HG02943 (cell line): ENCODE results near the gene SNAP25.

Experiments
- ATAC-seq: cut with Tn5 transposase; IDR thresholded peaks from one replicate; pipeline ENCODE4 v1.9.1; 2021; ENCODE audit warnings: mild to moderate bottlenecking, low read depth, moderate library complexity; ENCODE audit not compliant: unreplicated experiment

Gene SNAP25

DNA sequence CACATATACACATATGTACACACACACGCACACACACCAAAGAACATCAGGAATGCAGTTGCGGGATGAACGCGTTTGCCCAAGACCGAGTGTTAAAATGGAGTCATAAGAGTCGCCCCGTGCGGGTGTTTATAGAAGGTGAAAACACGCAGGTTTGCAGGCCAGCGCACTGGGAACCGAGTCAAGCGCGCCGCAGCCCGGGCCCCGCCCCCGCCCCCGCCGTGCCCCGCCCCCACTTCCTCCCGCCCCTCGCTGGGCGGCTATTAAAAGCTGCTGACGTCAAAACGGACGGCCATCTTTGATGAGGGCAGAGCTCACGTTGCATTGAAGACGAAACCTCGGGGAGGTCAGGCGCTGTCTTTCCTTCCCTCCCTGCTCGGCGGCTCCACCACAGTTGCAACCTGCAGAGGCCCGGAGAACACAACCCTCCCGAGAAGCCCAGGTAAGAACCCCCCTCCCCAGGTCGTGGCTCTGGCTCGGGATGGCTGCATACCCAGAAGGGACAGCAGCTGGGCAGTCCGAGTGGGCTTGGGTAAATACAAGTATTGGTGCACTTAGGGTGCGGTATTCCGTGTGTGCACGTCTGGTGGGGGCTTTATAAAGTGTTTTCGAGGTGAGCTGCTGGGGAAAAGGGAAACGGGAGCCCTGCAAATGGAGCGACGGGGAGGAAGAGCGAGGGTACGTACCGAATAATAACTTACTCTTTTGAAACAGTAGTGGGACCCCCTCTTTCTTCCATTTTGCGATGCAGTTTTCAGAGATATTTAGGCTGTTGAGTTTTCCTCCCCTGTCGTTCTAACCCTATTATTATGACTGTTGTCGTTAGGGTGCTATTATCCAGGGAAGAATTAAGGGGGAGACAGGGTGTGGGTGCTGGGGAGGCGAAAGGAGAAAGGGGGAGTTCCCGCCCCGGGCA lies at the start of gene SNAP25:
Gene SNAP25 (plus strand): TSS at position 295 of the 916 bp plus-strand sequence. CDS start 56,662 bp downstream, outside the sequence.
- ATAC-seq = no peak

DNA sequence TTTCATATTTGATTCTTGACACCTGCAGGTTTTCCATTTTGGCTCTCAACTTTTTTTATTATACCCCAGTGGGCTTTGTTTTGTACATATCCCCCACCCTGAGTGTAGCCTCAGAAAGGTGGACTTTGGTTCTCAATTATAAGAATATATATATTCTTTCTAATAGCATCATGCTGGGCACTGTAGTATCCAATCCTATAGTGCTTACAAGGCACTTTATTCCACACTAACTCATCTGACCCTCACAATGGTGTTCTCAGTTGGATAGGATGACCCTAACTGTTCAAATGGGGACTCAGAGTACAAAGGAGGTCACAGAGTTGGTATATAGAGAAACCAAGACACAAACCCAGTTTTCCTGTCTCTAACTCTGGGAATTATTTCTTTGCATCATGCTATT lies 48.9 kb upstream of the SNAP25 start:
- no peak for ATAC-seq

DNA sequence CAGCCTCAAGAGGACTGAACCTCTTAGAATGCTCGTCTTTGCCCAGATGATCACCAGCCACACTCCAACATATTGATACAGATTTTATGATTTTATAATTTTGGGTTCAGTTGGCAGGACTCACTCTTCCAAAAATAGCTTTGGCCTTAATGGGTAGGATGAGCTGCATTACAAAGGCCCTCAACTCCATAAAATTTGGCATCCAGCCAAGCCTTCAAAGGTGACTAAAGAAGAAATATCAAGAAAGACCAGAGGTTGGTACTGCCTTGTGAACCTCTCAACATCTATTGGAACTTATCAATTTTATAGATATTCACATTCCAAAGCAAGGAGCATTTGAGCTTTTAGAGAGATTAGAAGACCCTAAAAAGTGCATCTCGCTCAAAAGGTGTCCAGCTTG lies 48.4 kb upstream of the SNAP25 start:
- no peak for ATAC-seq

DNA sequence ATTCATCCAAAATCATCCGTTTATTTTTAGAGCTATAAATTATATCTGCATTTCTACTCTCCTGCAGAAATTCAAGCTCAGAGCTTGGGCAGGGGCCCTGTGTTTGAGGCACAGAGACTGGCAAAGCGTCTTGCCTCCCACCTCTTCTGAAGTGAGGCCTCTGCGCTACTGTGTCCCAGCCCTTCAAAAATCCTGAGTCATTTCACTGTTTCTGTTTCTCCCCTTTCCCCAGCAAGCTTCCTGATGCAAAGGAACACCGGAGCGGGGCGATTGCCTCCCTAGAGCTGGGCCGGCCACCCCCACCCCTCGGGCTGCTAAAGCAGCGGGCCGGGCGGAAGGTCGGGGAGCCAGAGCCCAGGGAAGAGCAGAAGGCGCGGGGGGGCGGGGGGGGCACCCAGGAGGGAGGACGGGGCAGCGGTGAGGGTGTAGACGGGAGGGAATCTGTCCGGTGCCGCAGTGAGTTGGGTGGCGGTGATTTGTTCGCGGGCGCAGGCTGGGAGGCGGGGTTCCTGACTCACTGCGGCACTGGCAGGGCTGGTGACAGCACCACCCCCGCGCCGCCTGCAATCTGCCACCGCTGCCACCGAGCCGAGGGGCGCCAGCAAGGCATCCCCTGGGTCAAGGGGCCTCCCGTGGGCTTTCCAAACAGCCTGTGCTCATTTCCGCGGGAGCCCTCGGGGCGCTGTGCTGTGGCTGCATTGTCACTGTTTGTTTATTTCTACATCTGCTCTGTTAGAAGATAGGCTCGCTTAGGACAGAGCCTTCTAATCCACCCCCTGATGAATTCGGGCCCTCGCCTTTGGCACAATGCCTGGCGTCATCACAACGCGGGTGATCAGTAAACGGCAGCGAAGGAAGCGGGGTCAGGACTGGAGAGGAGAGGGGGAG lies 46.5 kb upstream of the SNAP25 start:
- ATAC-seq = no peak

DNA sequence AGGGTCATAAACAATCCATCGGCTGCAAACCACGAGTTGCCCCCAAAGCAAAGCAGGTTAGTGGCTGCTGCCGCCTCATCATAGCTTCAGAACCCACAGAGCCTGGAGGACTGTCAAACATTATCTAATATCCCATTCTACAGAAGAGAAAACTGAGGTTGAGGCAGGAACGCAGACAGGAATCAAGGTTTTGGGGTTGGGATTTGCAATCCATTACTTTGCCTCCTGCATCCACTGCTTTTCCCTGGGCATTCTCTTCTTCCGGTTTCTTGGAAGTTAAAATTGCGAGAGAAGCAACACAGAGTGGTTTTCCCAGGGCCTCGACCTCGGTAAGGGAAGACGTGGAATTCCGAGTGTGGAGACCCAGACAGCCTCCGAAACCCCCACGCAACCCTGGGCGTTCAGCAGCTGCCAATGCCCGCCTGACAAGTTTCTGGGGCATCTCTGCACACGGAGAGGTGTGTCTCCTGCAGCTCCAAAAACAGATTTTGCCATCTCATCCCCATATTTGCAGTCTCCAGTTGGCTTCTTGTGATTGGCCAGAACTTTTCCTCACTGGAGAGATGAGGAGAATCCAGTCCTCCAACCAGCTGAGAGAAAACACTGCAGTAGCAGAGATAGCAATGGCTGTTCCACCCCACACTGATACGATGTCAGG lies 45.5 kb upstream of the SNAP25 start:
- no peak for ATAC-seq

DNA sequence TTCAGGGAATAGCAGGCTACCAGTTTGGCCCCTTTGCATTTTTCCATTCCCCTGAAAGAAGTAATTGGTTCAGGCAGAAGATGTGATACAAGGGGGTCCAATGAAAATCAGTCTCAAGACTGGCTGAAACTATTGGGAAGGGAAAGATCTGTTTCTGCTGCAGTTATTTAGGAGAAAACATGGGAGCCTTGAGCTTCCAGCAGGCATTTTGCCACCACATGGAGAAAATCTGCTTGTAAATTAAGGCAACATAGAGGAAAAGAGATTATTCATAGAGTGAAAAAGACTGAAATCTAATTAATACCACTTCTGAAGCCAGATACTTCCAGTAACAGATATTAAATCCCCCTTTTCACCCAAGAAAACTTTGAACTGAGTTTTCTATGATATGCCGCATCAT lies 44.2 kb upstream of the SNAP25 start:
- no peak for ATAC-seq

DNA sequence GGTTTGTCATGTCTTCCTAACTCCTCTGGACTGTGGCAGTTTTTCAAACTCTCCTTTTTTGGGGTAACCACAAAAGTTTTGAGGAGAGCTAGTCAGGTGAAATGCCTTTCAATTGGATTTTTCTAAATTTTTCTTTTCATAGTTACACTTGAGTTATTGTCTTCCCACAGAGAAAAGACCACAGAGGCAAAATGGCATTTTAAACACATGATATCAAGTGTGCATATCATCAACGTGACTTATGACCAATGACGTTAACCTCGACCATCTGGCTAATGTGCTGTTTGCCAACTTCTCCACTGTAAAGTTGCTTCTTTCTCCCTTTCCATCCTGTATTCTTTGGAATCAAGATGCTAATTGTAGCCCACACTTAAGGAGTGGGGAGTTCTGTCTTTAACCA lies 41.3 kb upstream of the SNAP25 start:
- ATAC-seq = no peak

- ATAC-seq = no peak
These were observed 40.5 kb upstream of the SNAP25 start for GRCh38 chr20:10178091-10178490.

DNA sequence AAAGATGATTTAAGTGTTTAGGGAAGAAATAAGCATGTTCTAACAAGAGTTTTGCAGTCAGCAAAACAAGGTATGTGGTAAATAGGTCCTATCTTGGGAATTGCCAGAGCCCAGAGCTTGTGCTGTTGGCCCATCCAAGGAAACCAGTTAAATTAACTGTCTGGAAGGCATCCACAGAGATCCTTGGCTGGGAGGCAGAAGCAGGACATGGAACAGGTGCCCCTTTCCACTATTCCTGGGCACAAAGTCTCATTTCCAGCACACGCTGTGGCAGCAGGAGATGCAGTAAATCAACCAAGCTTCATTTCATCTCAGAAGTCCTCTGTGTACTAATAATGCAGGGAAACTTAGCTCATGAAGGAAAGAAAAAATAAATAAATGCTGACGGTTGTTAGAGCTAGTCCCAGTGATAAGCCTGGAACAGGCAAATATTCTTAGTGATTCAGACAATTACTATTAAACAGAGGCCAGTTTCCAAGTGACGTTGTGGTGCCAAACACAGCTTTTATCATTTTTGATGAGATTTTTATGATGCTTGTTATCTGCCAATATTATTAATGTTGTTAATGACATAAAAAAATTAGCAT lies 39.8 kb upstream of the SNAP25 start:
- ATAC-seq = no peak

DNA sequence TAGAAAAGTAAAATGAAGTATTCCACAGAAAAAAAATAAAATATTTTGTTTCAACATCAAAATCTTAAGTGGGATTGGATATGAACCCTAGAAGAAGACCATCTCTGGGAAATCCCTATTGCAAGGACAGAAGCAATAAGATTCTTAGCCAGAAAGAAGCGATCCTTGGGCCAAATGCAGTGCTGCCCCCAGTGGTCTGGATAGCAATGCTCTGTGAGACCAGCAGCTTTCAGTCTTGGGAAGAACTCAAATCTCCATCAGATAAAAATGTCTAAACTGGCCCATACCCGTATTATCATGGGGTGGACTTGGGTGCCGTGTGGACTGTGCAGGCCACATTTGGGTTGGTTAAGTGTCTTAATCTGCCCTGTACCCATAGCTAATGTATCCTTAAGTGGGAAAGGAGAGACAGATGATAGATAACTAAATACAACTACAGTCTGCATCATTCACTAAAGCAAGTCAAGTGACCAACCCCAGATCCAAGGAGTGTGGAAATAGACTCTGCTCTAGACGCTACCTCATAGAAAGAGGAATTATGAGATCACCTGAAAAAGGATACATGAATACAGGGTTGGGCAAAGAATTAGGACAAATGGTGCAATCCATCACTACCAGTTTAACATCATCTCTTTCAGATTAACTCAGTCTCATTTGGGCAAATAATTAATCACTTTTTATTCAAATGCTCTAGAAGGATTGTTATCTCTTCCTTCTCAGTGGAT lies 38.9 kb upstream of the SNAP25 start:
- no peak for ATAC-seq

- ATAC-seq = no peak
These were observed 37.9 kb upstream of the SNAP25 start for GRCh38 chr20:10180651-10181235.

DNA sequence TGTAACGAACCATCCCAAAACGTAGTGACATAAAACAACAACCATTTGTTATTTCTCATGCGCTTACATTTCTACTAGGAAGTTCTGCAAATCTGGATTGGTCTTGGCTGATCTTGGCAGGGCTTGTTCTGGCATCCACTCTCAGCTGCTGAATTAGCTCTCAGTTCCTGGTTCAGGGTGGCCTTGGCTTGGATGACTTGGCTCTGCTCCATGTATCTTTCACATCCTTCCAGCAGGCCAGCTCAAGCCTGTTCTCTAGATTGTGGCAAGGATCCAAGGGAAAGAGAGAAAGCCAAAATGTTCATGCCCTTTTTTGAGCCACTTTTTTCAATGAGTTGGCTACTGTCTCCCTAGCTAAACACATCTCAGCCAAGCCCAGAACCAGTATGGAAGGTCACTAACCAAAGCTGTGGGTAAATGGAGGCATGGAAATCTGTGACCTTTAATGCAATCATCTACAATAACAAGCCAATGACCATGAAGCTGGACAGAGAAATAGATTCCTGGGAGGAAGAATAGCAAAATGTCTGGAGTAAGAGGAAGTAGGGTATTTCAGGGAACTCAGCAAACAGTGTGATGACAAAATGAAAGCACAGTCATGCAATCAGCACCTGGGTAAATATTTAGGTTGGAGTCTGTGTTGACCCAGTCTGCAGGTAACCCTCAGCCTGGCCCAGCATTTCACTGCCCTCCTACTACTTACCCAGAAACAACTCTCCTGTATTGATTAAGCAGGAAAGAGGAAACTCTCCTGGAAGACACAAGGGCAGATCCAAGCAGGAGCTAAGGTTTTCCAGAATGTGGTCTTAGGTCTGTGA lies 32.7 kb upstream of the SNAP25 start:
- ATAC-seq = no peak

DNA sequence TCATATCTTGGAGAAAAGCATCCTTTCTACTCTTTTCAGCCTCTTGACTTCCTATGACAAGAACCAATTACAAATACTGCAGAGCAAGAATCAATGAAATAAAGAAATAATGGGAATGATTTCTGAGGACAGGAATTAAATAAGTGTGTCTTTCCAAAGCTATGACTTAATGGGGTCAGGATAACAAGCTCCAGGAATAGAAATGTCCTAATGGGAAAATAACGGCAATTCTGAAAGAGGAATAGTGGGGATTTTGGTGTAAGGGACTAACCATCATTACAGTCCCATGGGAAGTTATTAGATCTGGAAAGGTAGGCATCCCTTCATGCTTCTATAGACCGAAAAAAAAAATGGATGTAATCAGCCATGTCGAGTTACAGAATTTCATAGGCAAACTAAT lies 28.2 kb upstream of the SNAP25 start:
- no peak for ATAC-seq

DNA sequence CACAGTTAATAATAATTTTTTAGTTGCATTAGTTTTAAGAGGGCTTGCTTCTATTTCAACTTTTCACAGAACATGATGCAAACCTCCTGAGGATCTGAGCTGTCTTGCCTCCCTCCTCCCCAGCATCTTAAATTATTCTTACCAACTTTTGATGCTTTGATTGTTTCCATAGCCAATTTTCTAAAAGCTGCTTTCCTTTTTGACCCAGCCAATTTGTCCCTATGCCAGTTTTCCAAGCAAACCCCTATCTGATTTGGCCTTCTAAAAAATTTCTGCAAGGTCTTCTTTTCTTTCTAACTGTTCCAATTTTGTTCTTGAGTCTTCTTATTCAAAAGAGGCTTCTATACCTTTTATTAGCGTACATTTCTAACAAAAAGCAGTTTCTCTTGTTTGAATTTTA lies 26.5 kb upstream of the SNAP25 start:
- ATAC-seq = no peak

DNA sequence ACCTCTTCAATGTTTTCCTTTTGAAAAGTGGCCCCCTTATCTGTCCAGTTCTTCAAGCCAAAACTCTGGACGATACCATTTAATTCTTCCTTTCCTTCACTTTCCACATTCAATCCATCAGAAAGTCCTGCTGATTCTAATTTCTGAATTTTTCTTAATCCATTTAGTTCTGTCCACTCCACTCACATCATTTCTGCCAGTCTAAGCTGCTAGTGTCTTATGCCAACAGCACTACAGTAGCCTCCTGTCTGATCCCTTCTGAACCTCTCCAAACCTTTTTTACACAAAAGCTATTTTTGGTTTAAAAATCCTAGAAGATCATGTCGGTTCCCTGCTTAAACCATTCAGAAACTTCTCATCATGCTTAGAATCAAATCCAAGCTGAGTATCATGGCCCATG lies 24.5 kb upstream of the SNAP25 start:
- ATAC-seq = no peak

DNA sequence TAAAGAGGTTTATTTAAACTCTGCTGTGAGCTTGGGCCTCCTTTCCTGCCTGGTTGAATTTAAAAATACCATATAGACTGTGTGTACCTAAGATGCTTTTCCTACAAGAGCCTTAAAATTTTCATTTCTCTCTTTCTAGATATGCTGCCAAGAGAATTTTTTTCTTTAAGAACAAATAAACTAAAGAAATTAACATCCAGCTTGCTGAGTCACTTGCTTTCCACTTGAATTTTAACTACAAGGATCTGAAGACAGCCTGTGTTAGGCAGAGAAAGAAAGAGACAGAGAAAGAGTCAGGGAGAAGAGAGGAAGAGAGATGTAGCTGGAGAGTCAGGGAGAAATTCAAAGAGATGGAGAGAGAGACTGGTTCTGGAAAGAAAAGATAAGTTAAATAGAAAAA lies 18.3 kb upstream of the SNAP25 start:
- no peak for ATAC-seq

GRCh38 chr20:10201321-10201870 lies 17.2 kb upstream of the SNAP25 start:
- no peak for ATAC-seq

- ATAC-seq = no peak
These were observed 9.5 kb upstream of the SNAP25 start for GRCh38 chr20:10209091-10209490.
